Skeletal muscle cell (primary cell): ENCODE data around the gene C5orf22.

ENCODE experiments used
- DNase-seq: peaks from one replicate; pipeline ENCODE4 v3.0.0-alpha.2; 2010; ENCODE audit warnings: low read depth
- H3K4me3 ChIP-seq: 2 replicates; pipeline ENCODE4 v1.5.1; 2011; ENCODE audit warnings: low read depth, mild to moderate bottlenecking, control low read depth, low read length, moderate library complexity

C5orf22 gene

DNA sequence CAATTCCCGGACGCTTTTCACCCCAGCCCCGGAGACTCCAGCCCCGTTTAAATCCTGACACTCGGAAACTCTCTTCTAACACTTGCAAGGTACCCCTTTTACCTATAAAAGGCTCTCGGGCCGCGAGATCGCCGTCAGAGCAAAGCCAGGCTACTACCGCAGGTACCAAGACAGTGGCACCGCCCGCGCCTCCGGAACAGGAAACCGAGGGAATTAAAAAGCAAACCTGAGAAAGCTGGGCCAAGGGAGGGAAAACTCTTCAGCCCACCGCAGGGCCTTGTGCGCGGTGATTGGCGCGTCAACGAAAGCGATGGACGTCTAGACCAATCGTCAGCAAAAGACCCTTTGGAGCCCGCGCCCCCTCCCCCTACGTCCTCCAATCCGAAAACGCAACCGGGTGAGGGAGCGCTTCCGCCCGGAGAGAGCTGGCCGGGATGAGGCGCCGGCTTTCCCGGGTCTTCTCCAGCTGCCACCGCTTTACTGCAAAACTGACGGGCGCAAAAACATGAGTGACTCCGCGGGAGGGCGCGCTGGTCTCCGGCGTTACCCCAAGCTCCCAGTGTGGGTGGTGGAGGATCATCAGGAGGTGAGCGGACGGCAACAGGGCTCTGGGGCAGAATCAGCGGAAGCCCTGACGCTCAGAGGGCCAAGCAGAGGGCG is at the start of gene C5orf22, which contains the start of gene DROSHA:
Gene C5orf22, plus strand, starts transcription at position 414 of the 660 bp plus-strand sequence. Its CDS starts 92 bp downstream, at position 506.
Gene DROSHA, minus strand, starts transcription at position 206 of the 660 bp plus-strand sequence. CDS start 3,034 bp downstream, outside the sequence.
- DNase-seq, result peak; percentile 90
- H3K4me3 ChIP-seq, result peak within 1 kb of the TSS; percentile 93

DNA sequence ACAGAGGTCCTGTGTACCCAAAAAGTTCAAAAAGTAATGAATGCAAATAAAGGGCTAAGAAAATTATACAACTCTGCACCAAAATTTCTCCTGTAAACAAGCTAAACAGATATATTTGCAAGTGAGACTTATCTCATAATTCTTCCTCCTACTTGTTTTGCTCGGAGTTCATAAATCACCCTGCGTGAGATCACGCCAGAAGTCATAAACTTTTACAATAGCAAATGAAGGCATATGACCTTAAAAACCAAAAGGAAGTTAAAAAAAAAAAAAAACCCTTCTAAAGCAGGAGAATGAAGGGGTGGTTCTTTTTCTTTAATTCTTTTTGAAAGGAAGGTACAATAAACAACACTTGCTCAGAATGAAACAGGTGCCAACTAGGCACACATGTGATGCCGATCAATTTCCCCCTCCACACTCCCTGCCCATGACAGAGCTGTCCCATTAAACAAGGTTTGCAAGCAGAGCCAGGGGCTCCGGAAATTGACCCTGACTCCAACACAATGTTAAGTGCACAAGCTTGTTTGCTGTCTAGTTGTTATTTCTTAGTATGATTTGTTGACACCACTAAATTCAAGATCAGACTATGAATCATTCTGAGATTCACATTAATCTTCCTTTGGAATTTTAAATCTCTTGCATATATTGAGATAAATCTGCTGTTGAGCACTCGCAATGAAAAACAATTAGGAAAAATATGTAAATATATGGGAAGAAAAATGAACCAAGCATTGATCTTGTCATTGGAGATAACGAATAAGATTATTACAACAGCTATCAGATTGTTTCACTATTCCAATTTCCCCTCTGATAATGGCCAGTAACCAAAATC is 46.5 kb upstream of the C5orf22 start:
- H3K4me3 ChIP-seq, result no peak overlapping the region
- no peak for DNase-seq

DNA sequence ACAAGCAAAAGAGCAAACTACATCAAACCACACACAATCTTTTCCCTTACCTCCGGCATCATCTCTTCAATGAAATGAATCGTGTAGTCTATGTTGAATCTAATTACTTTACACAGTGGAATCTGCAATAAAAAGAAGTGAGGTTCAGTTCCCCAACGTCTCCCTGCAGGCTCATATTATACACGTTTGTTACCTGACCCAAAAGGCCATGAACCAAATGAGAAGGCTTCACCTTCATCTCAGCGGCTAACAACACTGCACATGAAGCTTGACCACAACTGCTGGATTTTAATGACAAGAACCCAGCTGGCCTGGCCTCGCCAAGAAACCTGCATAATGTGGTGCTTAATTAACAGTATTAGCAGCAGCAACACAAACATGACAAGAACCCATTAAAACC is 45.7 kb upstream of the C5orf22 start:
- no peak overlapping the region for H3K4me3 ChIP-seq
- DNase-seq, result no peak

DNA sequence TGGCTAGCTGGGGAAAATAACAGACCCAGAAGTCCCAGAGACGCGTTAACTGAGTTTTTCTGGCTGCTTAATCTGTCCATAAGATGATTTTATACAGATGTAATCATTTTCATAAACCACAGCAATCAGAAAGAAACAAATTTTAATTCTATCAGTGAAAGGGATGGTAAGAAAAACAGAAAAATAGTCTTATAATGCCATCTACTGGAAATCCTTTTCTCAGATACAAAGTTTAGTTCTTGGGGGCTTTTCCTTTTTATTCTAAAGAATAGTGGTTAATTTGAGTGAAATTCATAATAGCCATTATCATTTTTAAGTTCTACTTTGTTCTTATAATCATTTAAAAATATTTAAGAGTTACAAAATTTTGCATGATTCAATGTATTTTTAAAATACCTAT is 44.6 kb upstream of the C5orf22 start:
- no peak overlapping the region for H3K4me3 ChIP-seq

DNA sequence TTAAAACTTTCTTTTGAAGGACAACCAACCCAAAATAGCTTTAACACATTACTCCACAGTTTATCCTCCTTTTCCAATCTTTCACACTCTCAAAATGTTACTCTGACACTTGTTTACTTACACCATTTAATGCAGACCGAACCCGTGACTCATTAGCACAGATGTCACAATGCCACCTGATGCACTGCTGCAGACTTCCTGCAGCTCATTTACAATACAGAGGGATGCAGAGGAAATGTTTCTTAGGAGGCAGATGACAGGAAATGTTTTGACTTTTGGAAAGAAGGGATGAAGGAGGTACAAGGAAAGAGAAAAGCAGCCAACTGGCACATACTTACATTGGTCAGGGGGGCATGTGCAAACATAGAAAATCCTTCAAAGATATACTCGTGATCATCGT is 39.2 kb upstream of the C5orf22 start:
- DNase-seq, result no peak
- H3K4me3 ChIP-seq, result no peak overlapping the region

More for the DNA sequence above, 44.6 kb upstream of the C5orf22 start:
- DNase-seq, result no peak

DNA sequence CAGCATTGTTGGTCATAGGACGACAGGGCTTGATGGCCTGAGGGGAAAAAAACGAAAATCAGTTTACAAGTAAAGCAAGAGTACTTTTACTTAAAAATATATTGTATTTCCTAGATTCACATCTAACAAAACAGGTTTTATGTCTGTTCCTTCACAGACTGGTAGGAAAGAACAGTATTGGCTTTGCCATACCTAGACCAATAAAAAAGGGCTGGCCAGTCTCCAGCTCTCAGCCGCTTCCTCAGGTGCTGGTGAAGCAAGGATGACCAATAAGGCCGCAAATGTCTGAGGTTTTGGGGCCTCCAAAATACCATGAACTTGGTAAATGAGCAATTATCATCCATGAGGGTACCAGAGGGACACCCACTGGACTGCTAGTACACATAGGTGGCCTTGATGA is 36.8 kb upstream of the C5orf22 start:
- DNase-seq, result no peak

DNA sequence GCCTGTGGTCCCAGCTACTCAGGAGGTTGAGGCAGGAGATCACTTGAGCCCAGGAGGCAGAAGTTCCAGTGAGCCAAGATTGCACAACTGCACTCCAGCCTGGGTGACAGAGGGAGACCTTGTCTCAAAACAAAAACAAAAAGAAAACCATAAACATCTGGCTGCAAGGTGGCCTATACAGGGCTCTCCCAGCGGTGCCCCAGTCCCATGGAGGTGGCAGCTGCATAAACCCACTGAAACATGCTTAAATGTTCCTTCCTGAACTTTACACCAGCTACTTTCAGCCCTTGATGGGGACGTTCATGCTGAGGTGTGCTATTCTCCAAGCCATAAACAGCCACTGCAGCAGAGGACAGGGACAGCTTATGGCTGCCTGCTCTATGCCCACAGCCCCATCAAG is 35.8 kb upstream of the C5orf22 start:
- no peak overlapping the region for H3K4me3 ChIP-seq
- no peak for DNase-seq

More for the DNA sequence above, 36.8 kb upstream of the C5orf22 start:
- no peak overlapping the region for H3K4me3 ChIP-seq

DNA sequence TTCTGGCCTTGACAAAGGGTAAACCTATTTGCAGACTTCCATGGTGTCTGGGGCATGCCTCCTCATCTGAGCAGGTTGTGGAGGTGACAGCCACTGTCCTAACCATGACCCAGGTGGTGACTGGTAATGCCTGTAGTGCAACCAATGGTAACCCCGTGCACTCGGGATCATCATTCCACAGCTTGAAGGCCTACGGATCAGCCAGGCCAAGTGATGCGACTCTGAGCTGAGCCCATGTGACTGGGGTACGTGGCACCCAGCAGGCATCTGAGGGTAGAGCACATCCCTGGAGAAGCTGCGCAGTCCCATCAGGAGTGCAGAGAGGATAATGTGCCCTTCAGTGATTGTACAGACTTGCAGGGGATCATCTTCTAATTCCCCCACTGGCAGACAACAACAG is 35.2 kb upstream of the C5orf22 start:
- no peak for DNase-seq
- H3K4me3 ChIP-seq, result no peak overlapping the region

DNA sequence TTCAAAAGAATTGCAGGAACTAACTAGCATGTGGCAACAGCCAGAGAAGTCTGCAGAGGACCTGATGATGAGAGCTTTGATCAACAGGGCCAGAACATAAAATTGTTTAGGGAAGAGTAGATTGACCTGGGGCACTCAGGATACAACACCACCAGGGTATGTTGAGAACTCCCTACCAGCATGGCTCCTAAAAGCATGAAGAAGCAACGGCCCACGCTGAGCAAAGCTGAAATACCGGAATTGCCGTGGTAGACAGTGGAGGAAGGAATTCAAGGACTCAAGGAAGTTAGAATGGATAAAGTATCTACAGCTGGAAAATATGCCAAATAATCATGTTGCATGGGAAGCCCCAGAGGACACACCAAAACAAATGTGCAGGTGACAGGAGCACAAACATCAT is 31.8 kb upstream of the C5orf22 start:
- no peak for DNase-seq
- H3K4me3 ChIP-seq, result no peak overlapping the region

DNA sequence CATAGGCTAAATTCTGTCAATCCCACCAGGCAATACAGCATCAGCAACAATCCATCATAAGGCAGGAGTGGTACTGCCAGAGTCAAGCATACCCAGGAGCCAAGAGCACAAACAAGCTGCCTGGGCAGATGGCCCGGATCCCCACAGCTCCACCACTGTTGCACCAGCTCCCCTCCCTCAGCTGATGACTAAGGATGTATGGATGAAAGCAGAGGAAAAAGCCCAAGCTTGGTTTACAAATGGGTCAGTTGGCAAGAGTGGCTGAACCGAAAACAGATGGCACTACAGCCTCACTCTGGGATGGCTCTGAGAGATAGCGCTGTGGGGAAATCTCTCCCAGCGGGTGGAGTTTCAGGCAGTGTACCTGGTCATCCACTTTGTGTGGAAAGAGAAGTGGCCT is 29.6 kb upstream of the C5orf22 start:
- H3K4me3 ChIP-seq, result no peak overlapping the region
- DNase-seq, result no peak

DNA sequence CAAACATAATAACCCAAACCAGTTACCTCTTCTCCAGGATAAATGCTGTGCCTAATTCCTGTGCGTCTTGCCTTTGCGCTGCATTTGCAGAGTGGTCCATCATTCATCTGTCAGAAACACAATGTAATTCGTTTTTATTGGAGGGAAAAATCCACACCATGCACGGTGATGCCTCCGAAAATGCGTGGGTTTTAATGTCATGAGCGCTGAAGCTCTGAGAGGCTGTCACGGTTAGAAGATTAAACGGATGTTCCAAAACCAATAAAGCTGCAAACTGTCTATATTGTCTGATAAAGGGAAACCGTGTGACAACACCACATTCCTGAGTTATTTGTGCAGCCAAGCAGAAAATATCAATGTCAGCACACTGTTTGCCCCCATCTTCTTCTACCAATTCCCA is 27.6 kb upstream of the C5orf22 start:
- DNase-seq, result no peak
- no peak overlapping the region for H3K4me3 ChIP-seq

DNA sequence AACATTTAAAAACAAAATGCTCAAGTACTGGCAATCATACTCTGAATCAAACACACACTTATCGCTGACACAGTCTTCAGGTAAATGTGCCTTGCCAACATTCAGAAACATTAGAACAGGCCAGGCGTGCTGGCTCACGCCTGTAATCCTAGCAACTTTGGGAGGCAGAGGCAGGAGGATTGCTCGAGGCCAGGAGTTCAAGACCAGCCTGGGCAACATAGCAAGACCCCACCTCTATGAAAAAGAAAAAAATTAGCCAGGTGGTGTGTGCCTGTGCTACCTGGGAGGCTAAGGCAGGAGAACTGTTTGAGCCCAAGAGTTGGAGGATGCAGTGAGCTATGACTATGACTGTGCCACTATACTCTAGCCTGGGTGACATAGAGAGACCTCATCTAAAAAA is 20.8 kb upstream of the C5orf22 start:
- H3K4me3 ChIP-seq, result no peak overlapping the region
- DNase-seq, result no peak

DNA sequence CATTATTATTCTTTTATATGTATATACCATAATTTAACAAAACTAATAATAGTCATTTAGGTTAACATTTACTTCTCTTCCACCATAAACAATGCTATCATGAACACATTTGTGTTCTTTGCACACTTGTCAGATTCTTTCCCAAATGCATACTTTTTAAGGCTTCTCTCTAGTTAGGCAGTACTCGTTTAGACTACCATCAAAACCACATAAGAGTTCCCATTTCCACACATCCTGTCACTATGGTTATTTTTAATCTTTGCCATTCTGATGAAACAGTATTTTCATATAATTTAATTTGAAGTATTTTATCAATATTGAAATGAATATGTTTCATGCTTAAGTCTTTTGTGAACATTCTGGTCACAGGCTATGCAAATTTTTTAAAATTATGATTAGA is 15.3 kb upstream of the C5orf22 start:
- no peak overlapping the region for H3K4me3 ChIP-seq

DNA sequence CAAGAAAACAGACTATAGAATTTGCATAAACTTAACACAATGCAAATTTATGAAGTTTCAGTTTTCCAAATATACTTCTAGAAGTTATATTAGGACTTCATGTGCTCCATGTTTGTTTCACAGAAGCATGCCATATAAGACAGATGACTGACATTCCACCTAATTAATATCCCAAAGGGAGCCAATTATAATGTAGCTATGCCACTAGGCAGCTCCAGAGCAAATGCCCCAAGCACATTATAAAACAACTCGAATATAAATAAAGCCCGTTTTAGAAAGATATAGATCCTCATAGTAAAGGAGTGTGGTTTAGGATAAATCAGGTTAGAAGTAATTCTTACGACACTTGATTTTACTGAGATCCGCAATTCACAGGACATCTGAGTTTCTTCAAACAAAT is 9.1 kb upstream of the C5orf22 start:
- no peak overlapping the region for H3K4me3 ChIP-seq
- DNase-seq, result no peak

More for the DNA sequence above, 15.3 kb upstream of the C5orf22 start:
- no peak for DNase-seq

DNA sequence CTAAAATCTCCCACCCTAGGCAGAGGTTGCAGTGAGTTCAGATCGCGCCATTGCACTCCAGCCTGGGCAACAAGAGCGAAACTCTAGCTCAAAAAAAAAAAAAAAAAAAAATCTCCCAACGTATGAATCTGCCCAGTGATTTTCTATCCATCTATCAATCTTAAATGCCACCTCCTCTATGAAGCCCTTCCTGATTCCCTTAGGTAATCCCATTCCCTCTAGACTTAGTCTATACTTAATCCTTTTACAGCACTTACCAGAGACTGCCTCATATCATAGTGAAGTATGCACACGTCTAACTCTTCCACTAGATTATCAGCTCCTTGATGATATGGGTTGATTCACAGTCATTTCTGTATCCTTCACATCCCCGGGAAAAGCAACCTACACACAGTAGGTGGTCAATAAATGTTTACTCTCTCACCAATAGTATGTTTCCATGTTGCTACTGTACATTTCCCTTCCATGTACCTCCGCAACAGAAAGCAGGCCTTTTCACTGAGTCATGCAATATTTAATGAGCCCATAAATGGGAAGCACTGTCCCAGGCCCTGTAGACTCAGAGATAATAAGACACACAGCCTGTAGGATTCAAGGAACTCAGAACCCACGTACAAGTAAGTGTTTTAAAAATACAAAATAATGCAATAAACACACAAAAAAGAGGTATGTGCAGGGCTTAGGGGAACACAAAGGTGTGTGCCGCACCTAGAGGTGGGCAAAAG is 1.4 kb upstream of the C5orf22 start:
- DNase-seq, result no peak
- H3K4me3 ChIP-seq, result peak overlapping the region; percentile 93

DNA sequence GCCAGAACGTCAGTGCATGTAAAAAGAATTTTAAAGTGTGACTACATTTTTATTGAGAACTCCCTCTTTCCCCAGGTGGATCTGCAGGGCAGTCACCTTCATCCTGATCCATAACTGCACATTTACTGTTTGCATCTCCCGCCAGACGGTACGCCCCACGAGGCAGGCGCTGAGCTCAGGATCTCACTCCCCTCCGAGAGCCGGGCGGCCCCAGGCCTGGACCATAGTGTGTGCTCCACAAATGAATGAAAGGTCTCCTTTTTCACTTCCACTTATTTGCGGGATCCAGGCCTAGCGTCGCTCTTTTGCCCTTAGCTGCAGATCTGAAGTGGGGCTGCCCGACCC is 586 bp upstream of the C5orf22 start:
- DNase-seq, result no peak
- peak overlapping the region; percentile 93 for H3K4me3 ChIP-seq

DNA sequence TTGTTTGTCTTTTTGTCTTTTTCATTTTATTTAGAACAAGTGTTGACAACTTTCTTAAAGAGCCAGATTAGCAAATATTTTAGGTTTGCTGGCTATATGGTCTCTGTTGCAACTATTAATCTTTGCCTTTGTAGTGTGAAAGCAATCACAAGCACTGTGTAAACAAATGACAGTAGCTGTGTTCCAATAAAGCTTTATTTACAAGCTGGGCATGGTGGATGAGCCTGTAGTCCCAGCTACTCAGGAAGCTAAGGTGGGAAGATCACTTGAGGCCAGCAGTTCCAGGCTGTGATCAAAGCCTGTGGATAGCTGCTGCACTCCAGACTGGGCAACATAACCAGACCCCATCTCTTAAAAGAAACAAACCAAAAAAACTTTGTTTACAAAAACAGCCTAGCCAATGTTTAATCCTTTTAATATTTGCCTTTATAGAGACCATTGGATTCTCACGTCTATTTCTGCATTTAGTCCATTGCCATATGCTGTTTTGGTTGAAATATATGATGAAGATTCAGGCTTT is 2.5 kb downstream of the C5orf22 start:
- DNase-seq, result no peak

DNA sequence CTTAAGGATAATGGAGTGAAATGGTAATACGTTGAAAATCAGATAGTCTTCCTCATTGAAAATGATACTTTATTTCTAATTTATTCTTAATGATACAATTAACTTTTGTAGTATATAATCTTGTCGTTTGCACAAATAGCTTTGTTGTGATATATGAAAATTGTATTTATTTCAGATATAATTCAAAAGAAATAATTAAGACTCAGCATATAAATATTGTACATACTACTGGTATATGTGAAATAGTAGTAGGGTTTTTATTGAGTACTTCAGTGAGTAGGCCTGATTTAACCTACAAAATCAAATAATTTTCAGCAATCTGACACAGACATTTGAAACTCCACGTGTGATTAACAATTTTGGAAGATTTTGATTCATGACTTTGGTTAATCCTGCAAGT is 4.8 kb downstream of the C5orf22 start:
- H3K4me3 ChIP-seq, result no peak overlapping the region
- DNase-seq, result no peak

More for the DNA sequence above, 2.5 kb downstream of the C5orf22 start:
- no peak overlapping the region for H3K4me3 ChIP-seq

DNA sequence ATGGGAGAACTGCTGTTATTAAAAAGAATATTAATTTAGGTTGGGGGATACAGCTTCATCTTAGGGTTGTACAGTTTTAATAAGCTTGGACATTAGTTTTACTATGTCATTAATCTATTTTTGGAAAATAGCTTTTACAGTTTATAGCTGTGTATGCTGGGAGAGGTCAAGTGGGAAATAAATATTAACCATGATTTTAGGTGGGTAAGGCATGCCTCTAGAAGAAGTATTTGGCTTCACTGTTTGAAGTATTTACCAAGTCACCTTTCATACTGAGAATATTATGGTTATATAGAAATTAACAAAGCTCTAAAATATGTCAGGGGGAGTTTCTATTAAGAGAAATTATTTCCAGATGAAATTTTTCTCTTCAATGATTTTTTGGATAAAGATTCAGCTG is 5.2 kb downstream of the C5orf22 start:
- DNase-seq, result no peak
- no peak overlapping the region for H3K4me3 ChIP-seq

DNA sequence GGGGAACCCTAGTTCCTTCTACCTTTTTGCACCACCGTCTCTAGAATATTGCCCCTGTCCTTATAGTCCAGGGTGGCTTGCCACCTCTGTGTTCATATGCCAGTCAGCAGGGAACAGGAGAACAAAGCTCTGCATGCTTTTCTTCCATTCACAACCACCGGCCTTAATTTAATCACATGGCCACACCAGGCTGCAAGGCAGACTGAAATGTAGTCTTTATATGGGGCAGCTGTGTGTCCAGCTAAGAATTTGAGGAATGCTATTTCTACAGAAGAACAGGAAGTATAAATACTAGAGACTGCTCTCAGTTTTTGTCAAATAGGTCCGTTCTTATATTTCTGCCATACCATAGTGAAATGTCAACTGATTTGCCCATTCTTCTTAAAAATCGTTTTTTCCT is 5.8 kb downstream of the C5orf22 start:
- no peak overlapping the region for H3K4me3 ChIP-seq
- DNase-seq, result no peak
